ENCODE measurements around the gene ATXN7. TPM values are rescaled to one million over a fixed set of nuclear protein-coding genes. Genes with fewer than 3 reads are reported as not detected.
A peak's percentile ranks its signal among the peaks of the same experiment; 100 is the strongest.

ATXN7 gene
- polyA plus RNA-seq, 4 donors, result 13.7 to 34.7 (median 22.2) TPM

GRCh38 chr3:63862804-63863149 lies 890 bp upstream of the ATXN7 start:
- no peak for DNase-seq (ENCODE audit: low read depth in 4 of 4, low spot score in 2 of 4)

DNA sequence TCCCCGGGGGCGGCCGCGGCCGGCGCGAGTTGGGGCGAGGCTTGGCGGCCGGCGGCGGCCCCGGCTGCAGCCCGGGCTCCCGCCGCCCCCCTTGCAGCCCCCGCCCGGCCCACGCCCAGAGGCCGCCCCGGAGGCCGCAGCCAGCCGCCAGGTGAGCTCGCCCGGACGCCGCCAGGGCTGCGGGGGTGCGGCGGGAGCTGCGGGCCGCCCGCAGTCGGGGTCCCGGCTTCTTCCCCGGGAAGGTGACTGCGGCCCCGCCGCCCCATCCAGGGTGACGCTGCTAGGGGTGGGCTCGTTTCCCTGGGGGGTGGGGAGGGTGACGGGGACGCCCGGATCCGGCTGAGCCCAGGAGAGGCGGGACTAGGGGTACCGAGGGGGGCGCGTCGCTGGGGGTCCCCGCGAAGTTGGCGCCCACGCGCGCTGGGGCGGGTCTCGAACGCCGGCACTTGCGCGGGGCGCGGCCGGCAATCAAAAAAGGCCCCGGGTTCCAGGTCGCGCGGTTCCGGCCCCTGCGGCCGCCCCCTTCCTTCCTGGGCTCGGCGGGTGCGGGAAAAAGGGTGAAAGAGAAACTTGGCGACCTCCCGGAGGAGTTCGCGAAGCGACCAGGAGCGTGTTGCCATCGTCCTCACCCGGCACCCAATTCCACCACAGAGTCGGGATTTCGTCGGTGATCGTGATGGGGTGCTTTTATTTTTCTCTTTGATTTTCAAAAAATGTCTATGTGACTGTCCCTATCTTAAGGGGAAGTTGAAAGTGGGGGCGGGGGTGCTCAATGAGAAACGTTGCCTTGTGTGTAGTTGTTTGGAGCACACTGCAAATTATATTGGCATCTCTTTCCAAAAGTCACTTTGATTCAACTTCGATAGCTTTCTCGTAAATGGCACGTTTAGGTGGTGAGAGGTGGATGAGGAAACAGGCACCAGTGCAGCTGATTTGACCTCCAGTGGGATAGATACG lies 619 bp downstream of the ATXN7 start:
- DNase-seq (ENCODE audit: low read depth in 4 of 4, low spot score in 2 of 4), result peak in 1 of 4 donors; percentile 29

DNA sequence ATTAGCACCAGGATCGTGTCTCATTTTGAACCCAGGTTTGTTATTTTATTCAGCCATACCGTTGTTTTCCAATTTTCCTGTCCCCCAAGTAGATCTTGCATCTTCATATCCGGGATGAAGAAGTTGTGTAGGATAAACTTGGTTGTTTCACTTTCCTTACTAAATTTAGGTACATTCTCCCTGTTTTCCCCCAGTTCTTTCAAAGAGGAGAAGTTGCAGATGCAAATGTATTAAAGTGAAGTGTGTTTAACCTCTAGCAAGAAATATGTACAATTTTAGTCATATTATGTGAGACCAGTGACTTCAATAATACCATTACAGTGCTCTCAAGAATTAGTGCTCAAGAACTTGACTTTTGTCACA lies 1.3 kb downstream of the ATXN7 start:
- DNase-seq (ENCODE audit: low read depth in 4 of 4, low spot score in 2 of 4), result no peak

DNA sequence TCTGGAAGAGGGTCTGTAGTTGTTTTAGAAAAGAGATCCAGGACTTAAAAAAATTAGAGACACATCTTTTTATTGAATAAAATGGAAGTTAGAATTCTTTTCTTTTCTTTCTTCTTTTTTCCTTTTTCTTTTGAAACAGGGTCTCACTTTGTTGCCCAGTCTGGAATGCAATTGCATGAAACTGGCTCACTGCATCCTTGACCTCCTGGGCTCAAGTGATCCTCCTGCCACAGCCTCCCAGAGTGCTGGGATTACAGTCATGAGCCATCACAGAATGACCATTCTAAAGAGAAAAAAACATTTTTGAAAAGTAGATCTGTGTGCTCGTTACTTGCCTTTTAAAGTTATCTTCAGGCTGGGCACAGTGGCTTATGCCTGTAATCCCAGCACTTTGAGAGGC lies 3.6 kb downstream of the ATXN7 start:
- no peak for DNase-seq (ENCODE audit: low read depth in 4 of 4, low spot score in 2 of 4)

GRCh38 chr3:63869940-63870614 lies 6.4 kb downstream of the ATXN7 start:
- no peak for DNase-seq (ENCODE audit: low read depth in 4 of 4, low spot score in 2 of 4)

DNA sequence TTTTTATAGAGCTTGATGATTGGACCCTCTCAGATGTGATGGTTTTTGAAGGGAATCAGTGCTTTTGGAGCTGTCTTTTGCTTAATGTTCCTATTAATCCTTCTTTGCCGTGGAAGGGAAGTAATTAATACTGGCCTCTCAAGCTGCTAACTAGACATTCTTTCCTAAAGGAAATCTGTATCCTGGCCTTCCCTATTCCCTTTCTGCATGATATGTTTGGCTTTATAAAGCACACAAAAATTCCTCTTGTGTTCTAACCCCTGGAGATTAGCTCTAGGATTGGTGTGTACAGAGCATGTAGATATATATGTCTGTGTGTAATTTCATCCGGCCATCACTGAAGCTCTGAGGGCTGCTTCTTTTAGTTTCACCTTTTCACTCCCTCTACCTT lies 6.9 kb downstream of the ATXN7 start:
- no peak for DNase-seq (ENCODE audit: low read depth in 4 of 4, low spot score in 2 of 4)

DNA sequence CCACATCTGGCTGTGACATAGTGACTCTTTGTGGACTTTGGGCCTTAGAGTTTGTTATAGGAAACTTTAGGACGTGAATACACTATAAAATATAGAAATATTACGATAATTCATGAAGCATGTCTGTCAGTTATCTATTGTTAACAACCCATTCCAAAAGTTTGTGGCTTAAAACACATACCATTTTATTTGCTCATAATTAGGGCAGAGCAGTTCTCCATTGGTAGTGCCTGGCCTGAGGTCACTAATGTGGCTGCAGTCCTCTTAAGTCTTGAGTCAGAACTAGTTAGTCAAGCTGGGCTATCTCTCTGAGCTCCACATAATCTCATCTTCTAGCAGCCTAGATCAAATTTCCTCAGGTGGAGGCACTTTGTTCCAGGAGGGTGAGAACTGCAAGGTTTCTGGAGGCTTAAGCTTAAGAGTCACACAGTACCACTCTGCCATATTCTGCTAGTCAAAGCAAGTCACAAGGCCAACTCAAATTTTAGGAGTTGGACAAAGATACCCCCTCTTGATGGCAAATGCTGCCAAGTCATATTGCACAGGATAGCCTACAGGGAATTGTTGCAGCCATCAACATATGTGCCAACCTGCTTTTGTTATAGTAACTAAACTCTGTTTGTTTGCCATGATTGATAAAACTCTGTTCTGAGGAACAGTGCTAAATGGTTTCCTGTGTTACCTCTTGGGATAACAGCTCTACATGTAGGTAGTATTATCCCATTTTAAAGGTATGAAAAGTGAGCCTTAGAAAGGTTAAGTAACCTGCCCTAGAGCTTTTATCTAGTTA lies 8.7 kb downstream of the ATXN7 start:
- DNase-seq (ENCODE audit: low read depth in 4 of 4, low spot score in 2 of 4), result no peak

DNA sequence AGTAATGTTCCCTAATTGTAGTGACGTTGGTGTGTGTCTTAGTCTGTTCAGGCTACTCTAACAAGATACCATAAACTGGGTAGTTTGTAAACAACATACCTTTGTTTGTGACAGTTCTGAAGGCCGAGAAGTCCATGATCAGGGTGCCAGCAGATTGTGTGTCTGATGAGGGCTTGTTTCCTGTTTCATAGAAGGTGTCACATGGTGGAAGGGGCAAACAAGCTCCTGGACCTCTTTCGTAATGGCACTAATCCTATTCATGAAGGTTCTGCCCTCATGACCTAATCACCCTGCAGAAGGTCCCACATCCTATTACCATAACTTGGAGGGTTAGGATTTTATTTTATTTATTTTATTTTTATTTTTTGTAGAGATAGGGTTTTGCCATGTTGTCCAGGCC lies 11.1 kb downstream of the ATXN7 start:
- DNase-seq (ENCODE audit: low read depth in 4 of 4, low spot score in 2 of 4), result no peak

DNA sequence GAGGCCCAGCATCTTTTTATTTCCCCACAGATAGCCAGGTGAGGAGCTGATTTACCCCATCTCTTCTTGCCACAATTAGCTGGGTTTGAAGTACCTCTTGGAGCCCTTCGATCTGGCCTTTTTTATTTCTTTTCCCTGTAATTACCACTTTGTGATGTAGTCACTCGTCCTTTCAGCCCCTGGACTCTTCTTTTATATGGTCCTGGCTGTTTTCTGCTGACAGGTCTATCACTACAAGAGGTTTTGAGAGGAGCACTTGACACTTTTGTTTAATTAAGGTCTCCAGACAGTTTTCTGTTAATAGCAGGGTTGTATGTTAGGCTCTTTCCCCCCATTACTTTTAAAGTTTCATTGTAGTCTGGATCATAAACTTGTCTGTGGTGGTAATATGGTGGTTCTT lies 11.8 kb downstream of the ATXN7 start:
- no peak for DNase-seq (ENCODE audit: low read depth in 4 of 4, low spot score in 2 of 4)

GRCh38 chr3:63876260-63876659 lies 12.6 kb downstream of the ATXN7 start:
- no peak for DNase-seq (ENCODE audit: low read depth in 4 of 4, low spot score in 2 of 4)

- no peak for DNase-seq (ENCODE audit: low read depth in 4 of 4, low spot score in 2 of 4)
These were observed 14.2 kb downstream of the ATXN7 start for GRCh38 chr3:63877737-63878393.

GRCh38 chr3:63878394-63879060 lies 14.9 kb downstream of the ATXN7 start:
- DNase-seq (ENCODE audit: low read depth in 4 of 4, low spot score in 2 of 4), result no peak

DNA sequence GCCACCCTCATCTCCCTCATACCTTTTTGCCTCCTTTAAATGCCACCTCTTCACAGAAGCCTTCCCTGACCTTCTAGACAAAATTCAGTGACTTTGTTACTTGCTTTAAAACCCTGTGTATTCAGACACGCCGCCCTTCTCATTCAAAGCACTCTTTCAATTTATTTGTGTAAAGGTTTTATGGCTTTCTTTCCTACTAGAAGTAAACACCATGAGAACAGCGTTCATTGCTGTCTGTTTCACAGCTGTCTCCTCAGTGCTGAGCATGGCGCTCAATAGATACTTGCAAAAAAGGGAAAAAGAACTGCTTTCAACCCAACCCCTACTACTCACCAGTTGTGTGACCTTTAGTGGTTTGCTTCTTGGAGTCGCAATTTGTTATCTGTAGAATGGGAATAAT lies 17.0 kb downstream of the ATXN7 start:
- DNase-seq (ENCODE audit: low read depth in 4 of 4, low spot score in 2 of 4), result no peak

GRCh38 chr3:63886858-63887257 lies 23.2 kb downstream of the ATXN7 start:
- DNase-seq (ENCODE audit: low read depth in 4 of 4, low spot score in 2 of 4), result no peak

DNA sequence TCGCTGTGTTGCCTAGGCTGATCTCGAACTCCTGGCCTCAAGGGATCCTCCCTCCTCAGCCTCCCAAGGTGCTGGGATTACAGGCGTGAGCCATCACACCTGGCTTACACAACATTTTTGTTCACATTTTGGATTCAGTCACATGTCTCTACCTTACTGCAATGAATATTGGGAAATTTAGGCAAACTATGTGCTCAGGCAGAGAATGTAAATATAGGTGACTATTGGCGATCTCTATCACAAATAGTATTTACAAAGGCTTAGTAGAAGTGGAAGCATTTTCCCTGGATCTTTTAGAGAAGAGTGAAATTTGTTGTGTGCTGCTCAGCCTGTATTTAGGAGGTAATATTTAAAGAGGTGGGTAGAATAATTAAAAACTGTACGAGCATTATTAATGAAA lies 27.9 kb downstream of the ATXN7 start:
- no peak for DNase-seq (ENCODE audit: low read depth in 4 of 4, low spot score in 2 of 4)

DNA sequence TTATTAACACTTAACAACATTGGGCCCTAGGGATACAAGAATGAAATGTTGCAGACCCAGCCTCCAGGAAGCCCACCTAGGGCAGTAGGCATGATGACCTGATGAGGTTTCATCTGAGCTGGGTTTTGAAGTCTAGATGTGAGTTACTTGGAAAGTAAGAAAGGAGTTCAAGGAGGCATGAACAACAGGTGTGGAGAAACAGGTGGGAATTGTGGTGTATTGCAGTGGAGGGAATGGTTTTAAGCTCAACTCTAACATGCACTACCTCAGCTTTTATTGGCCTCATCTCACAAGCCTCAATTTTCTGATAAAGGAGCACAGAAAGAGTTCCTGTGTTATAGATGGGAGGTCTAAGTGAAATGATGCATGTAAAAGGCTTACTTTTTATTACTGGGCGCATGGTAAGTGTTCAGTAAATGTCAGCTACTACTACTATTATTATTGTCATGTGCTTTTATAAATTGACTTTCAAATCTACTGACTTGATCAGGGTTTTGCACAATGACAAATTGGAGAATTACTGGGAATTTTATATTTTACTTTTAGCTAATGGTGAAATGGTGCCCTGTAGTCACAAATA lies 29.2 kb downstream of the ATXN7 start:
- no peak for DNase-seq (ENCODE audit: low read depth in 4 of 4, low spot score in 2 of 4)

DNA sequence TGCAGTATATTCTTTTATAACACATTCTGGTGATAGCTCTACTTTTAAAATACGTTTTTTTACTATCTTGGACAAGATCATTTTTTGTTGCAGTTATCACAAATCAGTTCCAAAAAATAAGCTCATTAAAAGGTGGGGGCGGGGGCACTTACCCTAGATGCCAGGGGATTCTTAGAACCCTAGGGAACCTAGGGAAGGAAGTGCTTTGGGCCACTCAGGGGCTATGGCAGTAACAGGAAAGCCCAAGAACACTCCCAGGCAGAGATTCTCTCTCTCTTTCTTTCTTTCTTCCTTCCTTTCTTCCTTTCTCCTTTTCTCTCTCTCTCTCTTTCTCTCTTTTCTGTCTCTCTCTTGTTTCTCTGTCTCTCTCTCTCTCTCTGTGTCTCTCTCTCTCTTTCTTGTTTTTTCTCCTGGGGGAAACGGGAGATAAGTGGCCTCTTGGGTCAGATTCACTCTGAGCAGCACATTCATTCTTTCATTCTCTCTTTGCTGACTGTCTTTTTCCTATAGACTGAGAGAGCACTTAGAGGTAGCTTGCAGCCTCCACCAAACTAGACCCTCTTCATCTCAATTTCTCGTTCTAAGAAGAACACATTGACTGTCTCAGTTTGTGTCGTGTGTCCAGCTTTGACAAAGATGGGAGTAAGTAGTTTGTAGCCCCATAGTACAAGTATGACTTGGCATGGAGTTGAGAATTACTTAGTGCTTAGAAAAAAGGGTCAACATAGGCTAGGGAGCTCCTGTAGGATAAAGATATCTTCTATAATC lies 31.9 kb downstream of the ATXN7 start:
- no peak for DNase-seq (ENCODE audit: low read depth in 4 of 4, low spot score in 2 of 4)

- no peak for DNase-seq (ENCODE audit: low read depth in 4 of 4, low spot score in 2 of 4)
These were observed 32.8 kb downstream of the ATXN7 start for GRCh38 chr3:63896332-63897030.

- DNase-seq (ENCODE audit: low read depth in 4 of 4, low spot score in 2 of 4), result no peak
These were observed 36.3 kb downstream of the ATXN7 start for GRCh38 chr3:63900010-63900409.
